Ovary (tissue), 3 donors: ENCODE measurements around the gene PLB1.

Experiments
- CTCF ChIP-seq, 3 donors: fragments of 450-650 bp in 2 of 3; fragments of 200-600 bp in 1 of 3; IDR thresholded peaks; one replicate each; pipeline versions ENCODE4 v1.5.1 to v1.8.0; 2016 to 2022; ENCODE audit warnings: antibody characterized with exemption in 3 of 3, mild to moderate bottlenecking in 1 of 3
- EP300 ChIP-seq: sonication (generic); formaldehyde crosslinking; IDR thresholded peaks from one replicate; pipeline ENCODE4 v1.6.1; 2017; ENCODE audit warnings: antibody characterized with exemption
- POLR2A ChIP-seq: fragments of 450-650 bp; IDR thresholded peaks from one replicate; pipeline ENCODE4 v1.6.1; 2017; ENCODE audit warnings: antibody characterized with exemption, mild to moderate bottlenecking, moderate library complexity
- donor health status: DM: no; HTN: no; CAD: no.

- TF ChIP-seq EP300 (no peak), CTCF (IDR thresholded peaks at IDR 0.05) (no peak), POLR2A (no peak)
These were observed 177.5 kb downstream of the PLB1 start for GRCh38 chr2:28673338-28673737.
